Natural killer cell (primary cell): ENCODE results near the gene PALLD. TPM values are rescaled to one million over a fixed set of nuclear protein-coding genes. Genes with fewer than 3 reads are reported as not detected.

Experiments used
- ATAC-seq, 3 donors: fragments of 150-1000 bp in 2 of 3; fragments of 200-7000 bp in 1 of 3; cut with Tn5 transposase; 1 replicate in 1 of 3; 2 replicates in 2 of 3; pipeline ENCODE4 v1.10.0; 2021; ENCODE audit warnings: mild to moderate bottlenecking in 2 of 3, moderate library complexity in 2 of 3
- DNase-seq, 2 donors: peaks; one replicate each; pipeline versions ENCODE4 v3.0.0 to v3.0.0-alpha.2; 2013 to 2021; ENCODE audit warnings: mixed read lengths in 1 of 2
- H3K27ac ChIP-seq: one replicate; pipeline ENCODE4 v1.5.1; 2013; ENCODE audit warnings: mild to moderate bottlenecking, low read length
- H3K27me3 ChIP-seq: one replicate; pipeline ENCODE4 v1.6.1; 2013; ENCODE audit warnings: low read length; ENCODE audit not compliant: control insufficient read depth, insufficient read depth
- H3K36me3 ChIP-seq: one replicate; pipeline ENCODE4 v1.6.1; 2013; ENCODE audit warnings: low read length; ENCODE audit not compliant: control insufficient read depth, insufficient read depth
- H3K4me1 ChIP-seq: one replicate; pipeline ENCODE4 v1.6.1; 2013; ENCODE audit warnings: low read length; ENCODE audit not compliant: control insufficient read depth, insufficient read depth
- H3K4me3 ChIP-seq: one replicate; pipeline ENCODE4 v1.5.1; 2013; ENCODE audit warnings: low read length
- H3K9me3 ChIP-seq: one replicate; pipeline ENCODE4 v1.6.1; 2013; ENCODE audit warnings: low read length; ENCODE audit not compliant: control insufficient read depth, insufficient read depth
- H3K27ac Mint-ChIP-seq, 2 donors: one replicate each; pipeline ENCODE4 v1.8.0; 2022; ENCODE audit warnings: mild to moderate bottlenecking in 2 of 2, mixed read lengths in 2 of 2, moderate library complexity in 1 of 2
- H3K27me3 Mint-ChIP-seq, 2 donors: one replicate each; pipeline ENCODE4 v1.8.0; 2022; ENCODE audit warnings: low read depth in 2 of 2, mixed read lengths in 2 of 2
- H3K36me3 Mint-ChIP-seq: one replicate; pipeline ENCODE4 v1.8.0; 2022; ENCODE audit warnings: mixed read lengths
- H3K4me1 Mint-ChIP-seq, 2 donors: one replicate each; pipeline ENCODE4 v1.8.0; 2022; ENCODE audit warnings: mixed read lengths in 2 of 2
- H3K4me3 Mint-ChIP-seq: one replicate; pipeline ENCODE4 v1.8.0; 2022; ENCODE audit warnings: mild to moderate bottlenecking, moderate library complexity, mixed read lengths
- H3K9me3 Mint-ChIP-seq, 2 donors: one replicate each; pipeline ENCODE4 v1.8.0; 2022; ENCODE audit warnings: mixed read lengths in 2 of 2
- whole genome bisulfite sequencing: methylation state at CpG from one replicate; pipeline ENCODE4 v1.1.7; 2013; ENCODE audit warnings: missing lambda C conversion rate; ENCODE audit not compliant: insufficient coverage; 5-methylcytosine and 5-hydroxymethylcytosine counted together
- intact Hi-C: fragments of 100-400 bp; cut with micrococcal nuclease; formaldehyde crosslinking; loops from one replicate; pipeline ENCODE4 v1.14.2; 2022
- total RNA-seq, 4 donors: library from RNA; stranded (reverse); fragments of 120-200 nt in 1 of 4; gene quantifications; one replicate each; pipeline versions ENCODE4 v1.2.3 to v1.2.4, GENCODE V29; 2013 to 2022
- TF ChIP-seq, protein P1 (sequence below): fragments of 200-600 bp; IDR thresholded peaks from one replicate; pipeline ENCODE4 v1.8.0; 2022; ENCODE audit warnings: antibody characterized with exemption

PALLD gene
- total RNA-seq, 3 donors from 2014 or later (not counting 1 experiment from before 2014, with no cell fraction given): 15.1 to 25.4 (median 22.8) TPM

DNA sequence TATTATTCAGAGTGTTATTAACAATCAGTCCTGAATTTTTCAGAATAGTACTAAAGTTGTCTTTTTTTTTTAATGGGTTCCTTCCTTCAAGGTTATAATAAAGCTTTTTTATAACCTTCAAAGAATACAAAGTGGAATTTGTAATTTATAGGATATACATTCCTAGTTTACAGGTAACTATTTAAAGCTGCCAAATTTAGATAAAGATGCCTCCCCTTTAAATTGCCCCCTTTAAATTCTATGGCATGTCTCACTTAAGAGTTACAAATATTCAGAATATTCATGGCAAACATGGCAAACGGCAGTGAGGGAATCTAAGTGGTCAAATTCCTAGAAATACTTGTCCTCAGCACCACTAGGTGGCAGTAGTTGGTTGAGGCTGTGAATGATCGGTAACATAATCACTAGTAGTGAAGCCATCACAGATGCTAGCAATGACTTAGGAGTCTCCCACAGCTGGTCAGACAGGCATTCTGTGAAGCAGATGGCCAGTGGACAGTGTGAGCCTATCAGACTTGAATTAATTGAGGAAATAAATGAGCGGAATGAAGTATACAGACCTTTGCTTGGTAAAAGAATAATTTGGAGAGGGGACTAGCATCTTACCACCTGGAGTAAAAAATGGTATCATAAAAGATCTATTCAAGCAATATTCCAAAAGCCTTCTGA lies 426.8 kb downstream of the PALLD start:
- H3K27ac ChIP-seq: no peak overlapping the region
- 19% methylated on average over 3 of the region's 3 CpGs for WGBS
- H3K36me3 ChIP-seq: peaks cover 2% of the 10 kb centered on the region
- DNase-seq (peak in 1 of 2 donors; percentile 83), ATAC-seq (peak; percentile 68 to 77 (median 73))
- H3K27ac Mint-ChIP-seq: no peak overlapping the region
- TF ChIP-seq, protein P1, sequence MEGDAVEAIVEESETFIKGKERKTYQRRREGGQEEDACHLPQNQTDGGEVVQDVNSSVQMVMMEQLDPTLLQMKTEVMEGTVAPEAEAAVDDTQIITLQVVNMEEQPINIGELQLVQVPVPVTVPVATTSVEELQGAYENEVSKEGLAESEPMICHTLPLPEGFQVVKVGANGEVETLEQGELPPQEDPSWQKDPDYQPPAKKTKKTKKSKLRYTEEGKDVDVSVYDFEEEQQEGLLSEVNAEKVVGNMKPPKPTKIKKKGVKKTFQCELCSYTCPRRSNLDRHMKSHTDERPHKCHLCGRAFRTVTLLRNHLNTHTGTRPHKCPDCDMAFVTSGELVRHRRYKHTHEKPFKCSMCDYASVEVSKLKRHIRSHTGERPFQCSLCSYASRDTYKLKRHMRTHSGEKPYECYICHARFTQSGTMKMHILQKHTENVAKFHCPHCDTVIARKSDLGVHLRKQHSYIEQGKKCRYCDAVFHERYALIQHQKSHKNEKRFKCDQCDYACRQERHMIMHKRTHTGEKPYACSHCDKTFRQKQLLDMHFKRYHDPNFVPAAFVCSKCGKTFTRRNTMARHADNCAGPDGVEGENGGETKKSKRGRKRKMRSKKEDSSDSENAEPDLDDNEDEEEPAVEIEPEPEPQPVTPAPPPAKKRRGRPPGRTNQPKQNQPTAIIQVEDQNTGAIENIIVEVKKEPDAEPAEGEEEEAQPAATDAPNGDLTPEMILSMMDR: peak; percentile 89
- H3K9me3 Mint-ChIP-seq: no peaks in the 10 kb centered on the region
- no peak overlapping the region for H3K4me3 ChIP-seq
- H3K4me3 Mint-ChIP-seq: no peak overlapping the region
- H3K27me3 Mint-ChIP-seq: no peaks in the 10 kb centered on the region
- intact Hi-C loops: loop anchor here (1.0 to 5.0 kb wide), 5 partner anchors 82 to 643 kb away; partner anchors contain the start of gene CBR4
- H3K36me3 Mint-ChIP-seq: no peaks in the 10 kb centered on the region
- H3K4me1 ChIP-seq: no peaks in the 10 kb centered on the region
- H3K4me1 Mint-ChIP-seq: peaks cover 5% of the 10 kb centered on the region in 2 donors
- H3K9me3 ChIP-seq: no peaks in the 10 kb centered on the region
- no peaks in the 10 kb centered on the region for H3K27me3 ChIP-seq

DNA sequence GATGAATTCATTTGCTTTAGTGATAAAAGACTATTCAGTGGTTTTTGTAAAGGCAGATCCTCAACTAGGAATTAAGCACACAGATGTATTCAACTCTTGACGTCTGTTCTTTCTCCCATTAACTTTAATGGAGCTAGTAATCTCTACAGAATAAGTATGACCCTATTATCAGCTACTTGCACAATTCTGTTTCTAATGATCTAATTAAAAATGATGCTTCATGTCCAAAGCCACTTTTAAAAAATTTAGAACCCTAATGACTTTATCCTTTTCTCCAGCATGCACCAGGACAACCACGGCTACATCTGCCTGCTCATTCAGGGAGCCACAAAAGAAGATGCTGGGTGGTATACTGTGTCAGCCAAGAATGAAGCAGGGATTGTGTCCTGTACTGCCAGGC lies 427.8 kb downstream of the PALLD start:
- H3K9me3 Mint-ChIP-seq: no peaks in the 10 kb centered on the region
- H3K4me1 Mint-ChIP-seq: peaks cover 5% of the 10 kb centered on the region in 2 donors
- no peaks in the 10 kb centered on the region for H3K9me3 ChIP-seq
- 79% methylated on average over 2 of the region's 2 CpGs for WGBS
- no peaks in the 10 kb centered on the region for H3K4me1 ChIP-seq
- H3K36me3 Mint-ChIP-seq: no peaks in the 10 kb centered on the region
- intact Hi-C loops: loop anchor here (5.0 kb wide), 1 partner anchor 412 kb away; no protein-coding TSS in a partner anchor
- H3K27me3 Mint-ChIP-seq: no peaks in the 10 kb centered on the region
- ATAC-seq (no peak), DNase-seq (no peak)
- no peak overlapping the region for H3K4me3 ChIP-seq
- TF ChIP-seq, protein P1: no peak
- no peak overlapping the region for H3K27ac ChIP-seq
- H3K27me3 ChIP-seq: no peaks in the 10 kb centered on the region
- no peak overlapping the region for H3K27ac Mint-ChIP-seq
- H3K4me3 Mint-ChIP-seq: no peak overlapping the region
- H3K36me3 ChIP-seq: peaks cover 2% of the 10 kb centered on the region

DNA sequence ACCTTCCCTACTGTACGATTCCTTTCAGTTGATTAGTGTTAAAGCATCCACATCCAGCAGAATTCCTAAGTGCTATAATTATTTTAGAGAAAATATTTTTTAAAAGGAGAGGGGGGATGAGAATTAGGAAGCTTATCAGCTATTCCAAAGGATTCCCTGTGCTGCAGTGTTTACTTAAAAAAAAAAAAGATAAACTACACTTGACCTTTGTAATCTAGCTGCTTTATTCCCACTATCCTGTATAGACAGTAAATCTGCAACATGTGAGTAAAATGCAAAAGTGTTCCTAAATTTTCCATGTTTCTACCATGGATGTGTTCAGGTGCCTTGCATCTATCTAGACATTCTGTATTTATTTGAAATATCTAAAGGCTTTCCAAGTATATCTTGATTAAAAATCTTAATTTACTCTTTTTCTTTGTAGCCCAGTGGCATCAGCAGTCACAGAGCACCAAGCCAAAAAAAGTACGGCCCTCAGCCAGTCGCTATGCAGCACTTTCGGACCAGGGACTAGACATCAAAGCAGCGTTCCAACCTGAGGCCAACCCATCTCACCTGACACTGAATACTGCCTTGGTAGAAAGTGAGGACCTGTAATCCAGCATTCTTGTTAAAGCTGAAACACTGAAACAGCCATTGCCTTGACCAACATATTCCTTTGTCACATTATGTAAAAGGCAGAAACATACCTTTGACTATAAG lies 429.1 kb downstream of the PALLD start:
- Mint-ChIP-seq H3K4me1 (peaks cover 5% of the 10 kb centered on the region in 2 donors), H3K9me3 (no peaks in the 10 kb centered on the region), H3K36me3 (no peaks in the 10 kb centered on the region), H3K27me3 (no peaks in the 10 kb centered on the region), H3K4me3 (no peak overlapping the region), H3K27ac (no peak overlapping the region)
- 89% methylated on average over 4 of the region's 5 CpGs for WGBS
- intact Hi-C loops: no loop called here
- TF ChIP-seq, protein P1: no peak
- ATAC-seq (no peak), DNase-seq (no peak)
- H3K4me3 ChIP-seq: no peak overlapping the region
- H3K27me3 ChIP-seq: no peaks in the 10 kb centered on the region
- peaks cover 2% of the 10 kb centered on the region for H3K36me3 ChIP-seq
- no peaks in the 10 kb centered on the region for H3K9me3 ChIP-seq
- H3K27ac ChIP-seq: no peak overlapping the region
- no peaks in the 10 kb centered on the region for H3K4me1 ChIP-seq
